GM23338 (cell line): ENCODE measurements around the gene ETV3.

Source experiments
- EZH2phosphoT487 ChIP-seq: fragments of 200-600 bp; sonication (generic); IDR thresholded peaks from one replicate; pipeline ENCODE4 v1.8.1; 2018; ENCODE audit warnings: antibody characterized with exemption; ENCODE audit not compliant: unreplicated experiment
- NANOG ChIP-seq: IDR thresholded peaks from 2 replicates; pipeline ENCODE4 v1.6.1; 2016; ENCODE audit warnings: antibody characterized with exemption, borderline replicate concordance
- POLR2AphosphoS5 ChIP-seq: IDR thresholded peaks from 2 replicates; pipeline ENCODE4 v1.6.1; 2016; ENCODE audit warnings: antibody characterized with exemption, low read depth
- TF ChIP-seq, protein P1 (sequence below): IDR thresholded peaks from one replicate; pipeline ENCODE4 v1.6.1; 2018; ENCODE audit warnings: antibody characterized with exemption; ENCODE audit not compliant: unreplicated experiment
- TF ChIP-seq, protein P2 (sequence below), 2 experiments: fragments of 200-600 bp in 1 of 2; sonication (generic) in 1 of 2; conservative IDR thresholded peaks; 2 replicates each; pipeline versions ENCODE4 v1.5.1 to v1.6.1; 2016 to 2017; ENCODE audit warnings: antibody characterized with exemption in 2 of 2, low read depth in 2 of 2, mild to moderate bottlenecking in 2 of 2, moderate library complexity in 1 of 2

DNA sequence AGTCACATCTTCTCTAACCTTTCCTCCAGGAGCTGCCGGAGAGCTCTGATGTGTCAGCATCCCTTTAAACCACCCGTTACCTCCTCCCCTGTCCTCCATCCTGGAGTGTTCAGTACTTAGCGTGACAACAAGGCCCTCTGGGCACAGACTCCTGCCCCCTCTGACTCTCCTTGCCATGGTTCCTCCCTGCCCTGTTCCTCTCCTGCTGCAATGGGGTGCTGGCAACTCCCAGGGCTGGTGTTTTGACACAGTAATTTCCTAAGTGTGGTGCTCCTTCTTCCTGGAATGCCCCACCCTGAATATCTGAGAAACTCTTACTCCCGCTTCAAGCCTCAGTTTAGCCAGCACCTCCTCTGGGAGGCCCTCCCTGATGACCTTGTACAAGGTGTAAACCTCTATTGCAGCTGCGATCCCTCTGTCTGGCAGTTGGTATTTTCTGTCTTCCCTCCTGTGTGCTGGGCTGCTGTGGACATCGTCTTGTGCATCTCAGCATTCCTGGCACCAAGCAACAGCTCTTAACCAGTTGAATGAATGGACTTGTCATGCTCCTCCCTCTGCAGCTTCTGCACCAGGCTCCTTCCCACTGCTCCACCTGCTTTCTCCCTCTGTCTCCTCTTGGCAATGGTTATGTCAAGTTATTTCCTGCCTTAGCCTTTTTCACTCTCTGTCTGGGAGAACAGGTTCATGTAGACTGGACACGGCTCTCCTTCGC, 48.2 kb upstream of the ETV3 start:
- TF ChIP-seq, protein P1, sequence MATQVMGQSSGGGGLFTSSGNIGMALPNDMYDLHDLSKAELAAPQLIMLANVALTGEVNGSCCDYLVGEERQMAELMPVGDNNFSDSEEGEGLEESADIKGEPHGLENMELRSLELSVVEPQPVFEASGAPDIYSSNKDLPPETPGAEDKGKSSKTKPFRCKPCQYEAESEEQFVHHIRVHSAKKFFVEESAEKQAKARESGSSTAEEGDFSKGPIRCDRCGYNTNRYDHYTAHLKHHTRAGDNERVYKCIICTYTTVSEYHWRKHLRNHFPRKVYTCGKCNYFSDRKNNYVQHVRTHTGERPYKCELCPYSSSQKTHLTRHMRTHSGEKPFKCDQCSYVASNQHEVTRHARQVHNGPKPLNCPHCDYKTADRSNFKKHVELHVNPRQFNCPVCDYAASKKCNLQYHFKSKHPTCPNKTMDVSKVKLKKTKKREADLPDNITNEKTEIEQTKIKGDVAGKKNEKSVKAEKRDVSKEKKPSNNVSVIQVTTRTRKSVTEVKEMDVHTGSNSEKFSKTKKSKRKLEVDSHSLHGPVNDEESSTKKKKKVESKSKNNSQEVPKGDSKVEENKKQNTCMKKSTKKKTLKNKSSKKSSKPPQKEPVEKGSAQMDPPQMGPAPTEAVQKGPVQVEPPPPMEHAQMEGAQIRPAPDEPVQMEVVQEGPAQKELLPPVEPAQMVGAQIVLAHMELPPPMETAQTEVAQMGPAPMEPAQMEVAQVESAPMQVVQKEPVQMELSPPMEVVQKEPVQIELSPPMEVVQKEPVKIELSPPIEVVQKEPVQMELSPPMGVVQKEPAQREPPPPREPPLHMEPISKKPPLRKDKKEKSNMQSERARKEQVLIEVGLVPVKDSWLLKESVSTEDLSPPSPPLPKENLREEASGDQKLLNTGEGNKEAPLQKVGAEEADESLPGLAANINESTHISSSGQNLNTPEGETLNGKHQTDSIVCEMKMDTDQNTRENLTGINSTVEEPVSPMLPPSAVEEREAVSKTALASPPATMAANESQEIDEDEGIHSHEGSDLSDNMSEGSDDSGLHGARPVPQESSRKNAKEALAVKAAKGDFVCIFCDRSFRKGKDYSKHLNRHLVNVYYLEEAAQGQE, result no peak
- TF ChIP-seq, protein P2, sequence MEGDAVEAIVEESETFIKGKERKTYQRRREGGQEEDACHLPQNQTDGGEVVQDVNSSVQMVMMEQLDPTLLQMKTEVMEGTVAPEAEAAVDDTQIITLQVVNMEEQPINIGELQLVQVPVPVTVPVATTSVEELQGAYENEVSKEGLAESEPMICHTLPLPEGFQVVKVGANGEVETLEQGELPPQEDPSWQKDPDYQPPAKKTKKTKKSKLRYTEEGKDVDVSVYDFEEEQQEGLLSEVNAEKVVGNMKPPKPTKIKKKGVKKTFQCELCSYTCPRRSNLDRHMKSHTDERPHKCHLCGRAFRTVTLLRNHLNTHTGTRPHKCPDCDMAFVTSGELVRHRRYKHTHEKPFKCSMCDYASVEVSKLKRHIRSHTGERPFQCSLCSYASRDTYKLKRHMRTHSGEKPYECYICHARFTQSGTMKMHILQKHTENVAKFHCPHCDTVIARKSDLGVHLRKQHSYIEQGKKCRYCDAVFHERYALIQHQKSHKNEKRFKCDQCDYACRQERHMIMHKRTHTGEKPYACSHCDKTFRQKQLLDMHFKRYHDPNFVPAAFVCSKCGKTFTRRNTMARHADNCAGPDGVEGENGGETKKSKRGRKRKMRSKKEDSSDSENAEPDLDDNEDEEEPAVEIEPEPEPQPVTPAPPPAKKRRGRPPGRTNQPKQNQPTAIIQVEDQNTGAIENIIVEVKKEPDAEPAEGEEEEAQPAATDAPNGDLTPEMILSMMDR (conservative IDR thresholded peaks at IDR 0.05; ENCODE audit: low read depth in 2 of 2), result no peak
- no peak for TF ChIP-seq EZH2phosphoT487
- TF ChIP-seq POLR2AphosphoS5, result no peak
- no peak for TF ChIP-seq NANOG
